Fibroblast of lung (primary cell): Measurements from ENCODE around the gene LAMB2. TPM values are rescaled to one million over a fixed set of nuclear protein-coding genes. Genes with fewer than 3 reads are reported as not detected.

ENCODE experiments used
- DNase-seq, 2 donors: peaks; one replicate each; pipeline versions ENCODE4 v3.0.0 to v3.0.0-alpha.2; 2010; ENCODE audit warnings: low read depth in 2 of 2
- H2AFZ ChIP-seq: 2 replicates; pipeline ENCODE4 v1.5.1; 2012; ENCODE audit warnings: low read length, control low read depth, inconsistent platforms
- H3K27ac ChIP-seq: 2 replicates; pipeline ENCODE4 v1.5.1; 2011; ENCODE audit warnings: low read length, control low read depth; ENCODE audit not compliant: insufficient read depth
- H3K27me3 ChIP-seq: 2 replicates; pipeline ENCODE4 v1.5.1; 2011; ENCODE audit warnings: mild to moderate bottlenecking, low read length; ENCODE audit not compliant: control insufficient read depth, insufficient read depth
- H3K36me3 ChIP-seq: 2 replicates; pipeline ENCODE4 v1.5.1; 2011; ENCODE audit warnings: low read length; ENCODE audit not compliant: control insufficient read depth, insufficient read depth
- H3K4me1 ChIP-seq: 2 replicates; pipeline ENCODE4 v1.5.1; 2011; ENCODE audit warnings: low read length; ENCODE audit not compliant: control insufficient read depth, insufficient read depth; ENCODE audit errors: extremely low read depth
- H3K4me2 ChIP-seq: 2 replicates; pipeline ENCODE4 v1.5.1; 2011; ENCODE audit warnings: low read length, control low read depth; ENCODE audit not compliant: insufficient read depth; ENCODE audit errors: extremely low read depth
- H3K4me3 ChIP-seq, 4 experiments: fragments of 200-600 bp in 1 of 4; sonication (generic) in 1 of 4; replicated peaks in 1 of 4; 2 replicates each; pipeline ENCODE4 v1.5.1; 2011 to 2016; ENCODE audit warnings: low read length in 4 of 4, low read depth in 3 of 4, mild to moderate bottlenecking in 3 of 4, control low read depth in 2 of 4, inconsistent platforms in 1 of 4, mixed read lengths in 1 of 4; ENCODE audit not compliant: insufficient read depth in 1 of 4; ENCODE audit errors: control extremely low read depth in 1 of 4
- H3K79me2 ChIP-seq: 2 replicates; pipeline ENCODE4 v1.5.1; 2012; ENCODE audit warnings: mild to moderate bottlenecking, low read length, inconsistent platforms; ENCODE audit not compliant: control insufficient read depth, insufficient read depth
- H3K9ac ChIP-seq: 2 replicates; pipeline ENCODE4 v1.5.1; 2011; ENCODE audit warnings: mild to moderate bottlenecking, low read length, control low read depth; ENCODE audit not compliant: insufficient read depth
- H3K9me3 ChIP-seq: 2 replicates; pipeline ENCODE4 v1.5.1; 2012; ENCODE audit warnings: low read depth, low read length; ENCODE audit not compliant: control insufficient read depth, insufficient read depth
- H4K20me1 ChIP-seq: 2 replicates; pipeline ENCODE4 v1.5.1; 2011; ENCODE audit warnings: low read length; ENCODE audit not compliant: control insufficient read depth, insufficient read depth; ENCODE audit errors: extremely low read depth
- EZH2 ChIP-seq: IDR thresholded peaks from 2 replicates; pipeline ENCODE4 v1.5.1; 2012; ENCODE audit warnings: low read length, control low read depth, mild to moderate bottlenecking; ENCODE audit errors: missing control alignments
- polyA plus RNA-seq, 2 donors: library from polyadenylated mRNA; depleted of rRNA in 1 of 2; stranded (reverse) in 1 of 2; unstranded in 1 of 2; fragments of >200 nt; gene quantifications; 2 replicates each; pipeline ENCODE4 v1.2.1, GENCODE V29; 2011 to 2012; ENCODE audit warnings: missing spikeins in 1 of 2
- total RNA-seq: library from RNA; depleted of rRNA; stranded (reverse); fragments of >200 nt; gene quantifications from 2 replicates; pipeline ENCODE4 v1.2.1, GENCODE V29; 2014
- TF ChIP-seq, protein P1 (sequence below), 2 donors: IDR thresholded peaks in 1 of 2; conservative IDR thresholded peaks in 1 of 2; 1 replicate in 1 of 2; 2 replicates in 1 of 2; pipeline ENCODE4 v1.5.1; 2011 to 2012; ENCODE audit warnings: low read length in 2 of 2, control low read depth in 1 of 2, inconsistent platforms in 1 of 2, low read depth in 1 of 2, mild to moderate bottlenecking in 1 of 2

Gene LAMB2
- total and polyA plus RNA-seq, 2 donors (not counting 1 experiment from before 2014, with no cell fraction given), result 375 to 1,026 TPM

DNA sequence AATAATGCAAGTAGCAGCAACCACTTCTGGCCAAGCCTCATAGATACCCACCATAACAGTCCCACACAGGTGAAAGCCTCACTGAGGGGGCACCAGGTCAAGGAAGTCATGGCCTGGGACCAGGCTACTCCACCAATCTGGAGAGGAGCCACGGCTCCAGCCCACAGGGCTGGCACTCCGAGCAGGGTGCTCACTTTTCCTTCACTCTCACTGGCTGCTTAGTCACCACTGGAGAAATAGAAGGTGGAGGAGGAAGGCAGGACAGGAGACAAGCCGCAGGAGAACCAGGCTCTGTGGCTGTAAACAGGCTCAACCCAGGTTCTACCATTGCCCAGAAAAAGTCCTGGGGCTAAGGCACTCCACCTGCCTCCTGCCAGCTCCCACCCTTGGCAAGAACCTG, 13.4 kb downstream of the LAMB2 start:
- Histone ChIP-seq H3K36me3 (peaks cover 53% of the 10 kb centered on the region), H3K79me2 (peaks cover 16% of the 10 kb centered on the region), H3K9ac (no peak overlapping the region), H3K27ac (peak overlapping the region; percentile 85), H4K20me1 (no peaks in the 10 kb centered on the region), H3K27me3 (no peaks in the 10 kb centered on the region), H3K9me3 (no peaks in the 10 kb centered on the region), H3K4me3 (peak overlapping the region; percentile 51 to 95 (median 76)), H3K4me2 (peak overlapping the region; percentile 98), H2AFZ (no peak overlapping the region), H3K4me1 (peaks cover 9% of the 10 kb centered on the region)
- DNase-seq, result peak in 1 of 2 donors; percentile 33
- TF ChIP-seq, protein P1, sequence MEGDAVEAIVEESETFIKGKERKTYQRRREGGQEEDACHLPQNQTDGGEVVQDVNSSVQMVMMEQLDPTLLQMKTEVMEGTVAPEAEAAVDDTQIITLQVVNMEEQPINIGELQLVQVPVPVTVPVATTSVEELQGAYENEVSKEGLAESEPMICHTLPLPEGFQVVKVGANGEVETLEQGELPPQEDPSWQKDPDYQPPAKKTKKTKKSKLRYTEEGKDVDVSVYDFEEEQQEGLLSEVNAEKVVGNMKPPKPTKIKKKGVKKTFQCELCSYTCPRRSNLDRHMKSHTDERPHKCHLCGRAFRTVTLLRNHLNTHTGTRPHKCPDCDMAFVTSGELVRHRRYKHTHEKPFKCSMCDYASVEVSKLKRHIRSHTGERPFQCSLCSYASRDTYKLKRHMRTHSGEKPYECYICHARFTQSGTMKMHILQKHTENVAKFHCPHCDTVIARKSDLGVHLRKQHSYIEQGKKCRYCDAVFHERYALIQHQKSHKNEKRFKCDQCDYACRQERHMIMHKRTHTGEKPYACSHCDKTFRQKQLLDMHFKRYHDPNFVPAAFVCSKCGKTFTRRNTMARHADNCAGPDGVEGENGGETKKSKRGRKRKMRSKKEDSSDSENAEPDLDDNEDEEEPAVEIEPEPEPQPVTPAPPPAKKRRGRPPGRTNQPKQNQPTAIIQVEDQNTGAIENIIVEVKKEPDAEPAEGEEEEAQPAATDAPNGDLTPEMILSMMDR (conservative IDR thresholded peaks at IDR 0.05 in 1 of 2, IDR thresholded peaks at IDR 0.05 in 1 of 2; ENCODE audit: low read depth in 1 of 2, low read length in 2 of 2), result no peak
- no peak for TF ChIP-seq EZH2

GRCh38 chr3:49119036-49119435, 13.8 kb downstream of the LAMB2 start:
- H3K9ac ChIP-seq, result no peak overlapping the region
- TF ChIP-seq, protein P1 (conservative IDR thresholded peaks at IDR 0.05 in 1 of 2, IDR thresholded peaks at IDR 0.05 in 1 of 2; ENCODE audit: low read depth in 1 of 2, low read length in 2 of 2), result no peak
- TF ChIP-seq EZH2, result no peak
- H4K20me1 ChIP-seq, result no peaks in the 10 kb centered on the region
- peak overlapping the region in 3 of 4 experiments; percentile 19 to 95 (median 90) for H3K4me3 ChIP-seq
- H3K4me2 ChIP-seq, result peak overlapping the region; percentile 98
- no peak overlapping the region for H2AFZ ChIP-seq
- no peaks in the 10 kb centered on the region for H3K27me3 ChIP-seq
- peaks cover 9% of the 10 kb centered on the region for H3K4me1 ChIP-seq
- H3K79me2 ChIP-seq, result peaks cover 16% of the 10 kb centered on the region
- no peaks in the 10 kb centered on the region for H3K9me3 ChIP-seq
- H3K27ac ChIP-seq, result peak overlapping the region; percentile 32
- peaks cover 53% of the 10 kb centered on the region for H3K36me3 ChIP-seq
- peak; percentile 27 to 32 for DNase-seq

DNA sequence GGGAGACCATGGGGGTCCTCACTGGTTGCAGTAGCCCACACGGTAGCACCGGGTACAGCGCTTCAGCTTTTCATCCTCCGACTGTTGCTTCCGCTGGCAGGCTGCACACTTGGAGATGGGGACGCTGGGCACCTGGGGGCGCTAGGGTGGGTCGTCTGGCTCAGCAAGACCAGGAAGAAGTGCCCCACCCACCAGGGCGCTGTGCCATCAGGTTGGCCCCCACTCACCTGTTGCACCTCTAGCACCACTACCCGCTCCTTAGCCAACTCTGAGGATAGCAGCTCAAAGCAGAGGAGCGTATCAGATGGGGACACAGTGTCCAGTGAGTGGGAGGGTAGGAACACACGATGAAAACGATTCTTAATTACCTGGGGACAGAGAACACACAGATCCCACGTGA, 20.6 kb downstream of the LAMB2 start:
- no peak for TF ChIP-seq EZH2
- TF ChIP-seq, protein P1 (conservative IDR thresholded peaks at IDR 0.05 in 1 of 2, IDR thresholded peaks at IDR 0.05 in 1 of 2; ENCODE audit: low read depth in 1 of 2, low read length in 2 of 2), result no peak
- Histone ChIP-seq H4K20me1 (no peaks in the 10 kb centered on the region), H2AFZ (no peak overlapping the region), H3K36me3 (peaks cover 58% of the 10 kb centered on the region), H3K27me3 (no peaks in the 10 kb centered on the region), H3K9me3 (no peaks in the 10 kb centered on the region), H3K27ac (no peak overlapping the region), H3K4me3 (no peak overlapping the region), H3K79me2 (no peaks in the 10 kb centered on the region), H3K4me1 (no peaks in the 10 kb centered on the region), H3K4me2 (no peak overlapping the region), H3K9ac (no peak overlapping the region)
- no peak for DNase-seq
